Osteocyte (in vitro differentiated cells): ENCODE measurements around the gene CD59. TPM values are rescaled to one million over a fixed set of nuclear protein-coding genes. Genes with fewer than 3 reads are reported as not detected.

Source experiments
- DNase-seq: peaks from one replicate; pipeline ENCODE4 v3.0.0; 2021; ENCODE audit warnings: mixed read lengths; ENCODE audit not compliant: unreplicated experiment; ENCODE audit errors: extremely low spot score
- H3K27ac Mint-ChIP-seq: one replicate; pipeline ENCODE4 v1.8.0; 2021; ENCODE audit warnings: mild to moderate bottlenecking, mixed read lengths; ENCODE audit not compliant: unreplicated experiment
- H3K27me3 Mint-ChIP-seq: one replicate; pipeline ENCODE4 v1.8.0; 2021; ENCODE audit warnings: mixed read lengths; ENCODE audit not compliant: unreplicated experiment
- H3K36me3 Mint-ChIP-seq: one replicate; pipeline ENCODE4 v1.8.0; 2021; ENCODE audit warnings: mixed read lengths; ENCODE audit not compliant: unreplicated experiment
- H3K4me1 Mint-ChIP-seq: one replicate; pipeline ENCODE4 v1.8.0; 2021; ENCODE audit warnings: mixed read lengths; ENCODE audit not compliant: unreplicated experiment
- H3K4me3 Mint-ChIP-seq: one replicate; pipeline ENCODE4 v1.8.0; 2021; ENCODE audit warnings: mild to moderate bottlenecking, moderate library complexity, mixed read lengths; ENCODE audit not compliant: unreplicated experiment
- H3K9me3 Mint-ChIP-seq: one replicate; pipeline ENCODE4 v1.8.0; 2021; ENCODE audit warnings: mixed read lengths; ENCODE audit not compliant: unreplicated experiment
- CTCF ChIP-seq: fragments of 200-600 bp; sonication (generic); IDR thresholded peaks from 2 replicates; pipeline ENCODE4 v1.5.0; 2021; ENCODE audit warnings: antibody characterized with exemption, mild to moderate bottlenecking, moderate library complexity
- total RNA-seq: library from RNA; stranded (reverse); gene quantifications from 2 replicates; pipeline ENCODE4 v1.2.1, GENCODE V29; 2021

The CD59 gene
- total RNA-seq, 1 donor from 2014 or later, result 857 TPM

GRCh38 chr11:33703788-33704187 lies 32.4 kb downstream of the CD59 start:
- no peaks in the 10 kb centered on the region for H3K27me3 Mint-ChIP-seq
- H3K4me1 Mint-ChIP-seq, result peaks cover 67% of the 10 kb centered on the region
- H3K4me3 Mint-ChIP-seq, result no peak overlapping the region
- DNase-seq, result no peak
- no peak for TF ChIP-seq CTCF
- H3K9me3 Mint-ChIP-seq, result no peaks in the 10 kb centered on the region
- peaks cover 15% of the 10 kb centered on the region for H3K36me3 Mint-ChIP-seq
- peak overlapping the region; percentile 77 for H3K27ac Mint-ChIP-seq

DNA sequence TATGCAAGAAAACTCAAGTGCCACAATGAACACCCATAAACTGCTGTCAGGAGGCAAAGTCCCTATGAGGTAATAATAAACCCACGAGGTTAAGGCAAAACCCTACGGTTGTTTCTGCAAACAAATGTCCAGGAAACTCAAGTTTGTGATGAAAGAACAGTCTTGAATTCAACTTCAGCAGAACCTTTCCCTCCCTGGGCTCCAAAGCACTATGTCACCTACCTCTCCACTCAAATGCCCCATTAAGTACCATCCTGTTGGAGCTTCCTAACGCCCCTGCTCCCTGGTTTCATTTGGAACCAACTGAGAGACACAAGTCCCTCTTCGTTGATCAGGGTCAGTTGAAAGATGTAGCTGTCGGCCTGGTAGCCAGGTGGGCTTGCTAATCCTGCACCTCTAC lies 33.0 kb downstream of the CD59 start:
- H3K4me1 Mint-ChIP-seq, result peaks cover 65% of the 10 kb centered on the region
- H3K27ac Mint-ChIP-seq, result peak overlapping the region; percentile 77
- no peaks in the 10 kb centered on the region for H3K9me3 Mint-ChIP-seq
- no peak overlapping the region for H3K4me3 Mint-ChIP-seq
- no peak for TF ChIP-seq CTCF
- DNase-seq, result no peak
- H3K27me3 Mint-ChIP-seq, result no peaks in the 10 kb centered on the region
- H3K36me3 Mint-ChIP-seq, result peaks cover 11% of the 10 kb centered on the region

DNA sequence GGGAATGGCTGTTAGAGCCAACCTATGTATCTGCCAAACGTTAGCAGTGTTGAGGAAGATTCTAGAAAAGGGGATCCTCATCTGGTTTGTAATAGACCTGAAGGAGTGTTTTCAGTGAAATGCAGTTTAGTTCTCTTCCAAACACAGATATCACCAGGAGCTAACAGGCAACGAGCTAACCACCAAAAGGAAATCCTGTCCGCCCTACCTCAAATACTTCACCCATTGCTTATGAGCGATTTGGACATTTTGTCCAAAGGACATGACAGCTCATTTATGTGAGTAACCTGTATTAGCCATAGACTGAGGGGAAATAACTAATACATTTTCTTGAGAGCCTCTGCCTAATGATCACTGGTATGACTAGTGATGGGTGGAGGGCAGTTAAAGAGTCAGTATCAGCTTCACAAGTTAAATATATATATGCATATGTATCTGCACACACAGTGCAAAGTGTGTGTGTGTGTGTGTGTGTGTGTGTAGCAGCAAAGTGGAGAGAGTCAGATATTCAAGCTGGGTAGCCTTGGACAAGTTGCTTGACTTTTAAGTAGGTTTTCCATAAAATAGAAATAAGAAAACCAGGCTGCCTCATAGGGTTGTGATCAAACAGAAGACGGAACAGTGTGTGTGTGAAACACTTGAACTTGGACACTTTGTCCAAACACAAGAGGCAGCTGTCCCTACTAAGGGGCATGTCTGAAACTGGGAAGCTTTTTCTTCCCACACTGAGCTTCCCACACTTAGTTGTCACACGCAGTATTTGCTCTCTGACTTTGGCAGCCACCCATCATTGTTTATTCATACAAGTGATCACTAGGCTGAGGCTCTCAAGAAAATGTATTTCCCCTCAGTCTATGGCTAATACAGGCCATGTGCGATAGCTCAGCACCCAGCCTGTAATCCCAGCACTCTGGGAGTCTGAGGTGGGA lies 34.7 kb downstream of the CD59 start:
- Mint-ChIP-seq H3K27me3 (no peaks in the 10 kb centered on the region), H3K36me3 (peaks cover 7% of the 10 kb centered on the region), H3K27ac (peak overlapping the region; percentile 97), H3K4me1 (peaks cover 62% of the 10 kb centered on the region), H3K9me3 (no peaks in the 10 kb centered on the region), H3K4me3 (peak overlapping the region; percentile 85)
- no peak for TF ChIP-seq CTCF
- DNase-seq, result no peak

GRCh38 chr11:33700502-33701271 lies 35.5 kb downstream of the CD59 start, which contains the start of gene C11orf91:
Gene C11orf91 (minus strand): TSS chr11:33700826. CDS start chr11:33700740, 86 bp downstream.
- Mint-ChIP-seq H3K4me3 (peak within 1 kb of the TSS; percentile 85), H3K9me3 (no peaks in the 10 kb centered on the region), H3K4me1 (peaks cover 60% of the 10 kb centered on the region), H3K27ac (peak within 1 kb of the TSS; percentile 97), H3K36me3 (peaks cover 4% of the 10 kb centered on the region), H3K27me3 (no peaks in the 10 kb centered on the region)
- peak; percentile 99 for DNase-seq
- TF ChIP-seq CTCF, result no peak

GRCh38 chr11:33700063-33700501 lies 36.1 kb downstream of the CD59 start:
- TF ChIP-seq CTCF, result no peak
- Mint-ChIP-seq H3K9me3 (no peaks in the 10 kb centered on the region), H3K27me3 (no peaks in the 10 kb centered on the region), H3K4me1 (peaks cover 61% of the 10 kb centered on the region), H3K27ac (peak overlapping the region; percentile 81), H3K36me3 (no peaks in the 10 kb centered on the region), H3K4me3 (peak overlapping the region; percentile 61)
- no peak for DNase-seq
